HEK293 (cell line): ENCODE data around the gene ZKSCAN5.

ENCODE experiments used
- BCL11B ChIP-seq: fragments of 450-650 bp; formaldehyde crosslinking; IDR thresholded peaks from 2 replicates; pipeline ENCODE4 v1.5.1; 2016; ENCODE audit warnings: low read depth, missing biosample characterization, missing genetic modification characterization
- GFI1B ChIP-seq: fragments of 450-650 bp; formaldehyde crosslinking; IDR thresholded peaks from 2 replicates; pipeline ENCODE4 v1.5.1; 2016; ENCODE audit warnings: missing biosample characterization, missing genetic modification characterization
- GLI2 ChIP-seq: fragments of 450-650 bp; formaldehyde crosslinking; IDR thresholded peaks from 2 replicates; pipeline ENCODE4; 2017; ENCODE audit warnings: missing biosample characterization, missing genetic modification characterization, low read depth, borderline replicate concordance
- HOXD13 ChIP-seq: sonication (generic); formaldehyde crosslinking; IDR thresholded peaks from 2 replicates; pipeline ENCODE4 v1.8.0; 2022; ENCODE audit warnings: missing genetic modification reagents, borderline replicate concordance
- KLF16 ChIP-seq: fragments of 450-650 bp; formaldehyde crosslinking; IDR thresholded peaks from 2 replicates; pipeline ENCODE4 v1.5.1; 2017; ENCODE audit warnings: missing biosample characterization, missing genetic modification characterization
- KLF9 ChIP-seq: fragments of 450-650 bp; formaldehyde crosslinking; IDR thresholded peaks from 2 replicates; pipeline ENCODE4 v1.5.1; 2016; ENCODE audit warnings: missing biosample characterization, missing genetic modification characterization, low read depth
- PRDM1 ChIP-seq: fragments of 450-650 bp; formaldehyde crosslinking; IDR thresholded peaks from 2 replicates; pipeline ENCODE4; 2016; ENCODE audit warnings: missing biosample characterization, missing genetic modification characterization
- SCRT1 ChIP-seq: fragments of 450-650 bp; formaldehyde crosslinking; IDR thresholded peaks from 2 replicates; pipeline ENCODE4 v1.5.1; 2016; ENCODE audit warnings: missing biosample characterization, missing genetic modification characterization, borderline replicate concordance
- YY2 ChIP-seq: fragments of 450-650 bp; formaldehyde crosslinking; IDR thresholded peaks from 2 replicates; pipeline ENCODE4 v1.5.1; 2016; ENCODE audit warnings: missing biosample characterization, missing genetic modification characterization
- ZNF112 ChIP-seq: fragments of 450-650 bp; formaldehyde crosslinking; IDR thresholded peaks from 2 replicates; pipeline ENCODE4 v1.5.0; 2017; ENCODE audit warnings: missing biosample characterization, missing genetic modification characterization
- ZNF138 ChIP-seq: fragments of 450-650 bp; formaldehyde crosslinking; IDR thresholded peaks from 2 replicates; pipeline ENCODE4 v1.5.1; 2016; ENCODE audit warnings: missing biosample characterization, missing genetic modification characterization, borderline replicate concordance
- ZNF140 ChIP-seq: fragments of 450-650 bp; formaldehyde crosslinking; IDR thresholded peaks from 2 replicates; pipeline ENCODE4 v1.5.1; 2016; ENCODE audit warnings: missing biosample characterization, missing genetic modification characterization
- ZNF175 ChIP-seq: fragments of 450-650 bp; formaldehyde crosslinking; IDR thresholded peaks from 2 replicates; pipeline ENCODE4 v1.5.1; 2016; ENCODE audit warnings: missing biosample characterization, missing genetic modification characterization
- ZNF221 ChIP-seq: fragments of 450-650 bp; formaldehyde crosslinking; IDR thresholded peaks from 2 replicates; pipeline ENCODE4 v1.5.1; 2017; ENCODE audit warnings: missing biosample characterization, missing genetic modification characterization, borderline replicate concordance
- ZNF223 ChIP-seq: fragments of 450-650 bp; formaldehyde crosslinking; IDR thresholded peaks from 2 replicates; pipeline ENCODE4 v1.5.1; 2016; ENCODE audit warnings: missing biosample characterization, missing genetic modification characterization
- ZNF239 ChIP-seq: fragments of 450-650 bp; formaldehyde crosslinking; IDR thresholded peaks from 2 replicates; pipeline ENCODE4 v1.5.1; 2016; ENCODE audit warnings: missing biosample characterization, missing genetic modification characterization
- ZNF248 ChIP-seq: fragments of 450-650 bp; formaldehyde crosslinking; IDR thresholded peaks from 2 replicates; pipeline ENCODE4 v1.5.1; 2017; ENCODE audit warnings: missing biosample characterization, missing genetic modification characterization
- ZNF324 ChIP-seq: fragments of 450-650 bp; formaldehyde crosslinking; IDR thresholded peaks from 2 replicates; pipeline ENCODE4 v1.5.1; 2016; ENCODE audit warnings: missing biosample characterization, missing genetic modification characterization
- ZNF529 ChIP-seq: fragments of 450-650 bp; formaldehyde crosslinking; IDR thresholded peaks from 2 replicates; pipeline ENCODE4 v1.5.1; 2017; ENCODE audit warnings: missing genetic modification characterization, missing biosample characterization; ENCODE audit not compliant: insufficient replicate concordance
- ZNF544 ChIP-seq: fragments of 450-650 bp; formaldehyde crosslinking; IDR thresholded peaks from 2 replicates; pipeline ENCODE4 v1.5.0; 2017; ENCODE audit warnings: missing biosample characterization, missing genetic modification characterization
- ZNF548 ChIP-seq: fragments of 450-650 bp; formaldehyde crosslinking; IDR thresholded peaks from 2 replicates; pipeline ENCODE4 v1.5.1; 2016; ENCODE audit warnings: missing biosample characterization, missing genetic modification characterization
- ZNF558 ChIP-seq: fragments of 450-650 bp; formaldehyde crosslinking; IDR thresholded peaks from 2 replicates; pipeline ENCODE4 v1.5.1; 2016; ENCODE audit warnings: missing biosample characterization, missing genetic modification characterization
- ZNF600 ChIP-seq: fragments of 450-650 bp; formaldehyde crosslinking; IDR thresholded peaks from 2 replicates; pipeline ENCODE4 v1.5.1; 2016; ENCODE audit warnings: missing biosample characterization, missing genetic modification characterization
- ZNF639 ChIP-seq: fragments of 450-650 bp; formaldehyde crosslinking; IDR thresholded peaks from 2 replicates; pipeline ENCODE4 v1.5.1; 2016; ENCODE audit warnings: missing biosample characterization, missing genetic modification characterization
- ZNF660 ChIP-seq: fragments of 450-650 bp; IDR thresholded peaks from 2 replicates; pipeline ENCODE4 v1.5.1; 2018; ENCODE audit warnings: missing biosample characterization, mild to moderate bottlenecking, missing genetic modification characterization
- ZNF670 ChIP-seq: fragments of 450-650 bp; formaldehyde crosslinking; IDR thresholded peaks from 2 replicates; pipeline ENCODE4 v1.5.1; 2016; ENCODE audit warnings: missing biosample characterization, missing genetic modification characterization, low read depth
- ZNF701 ChIP-seq: fragments of 450-650 bp; formaldehyde crosslinking; IDR thresholded peaks from 2 replicates; pipeline ENCODE4 v1.5.1; 2016; ENCODE audit warnings: missing biosample characterization, missing genetic modification characterization
- ZNF785 ChIP-seq: fragments of 450-650 bp; formaldehyde crosslinking; IDR thresholded peaks from 2 replicates; pipeline ENCODE4 v1.5.1; 2016; ENCODE audit warnings: missing biosample characterization, missing genetic modification characterization
- ZSCAN23 ChIP-seq: fragments of 450-650 bp; formaldehyde crosslinking; IDR thresholded peaks from 2 replicates; pipeline ENCODE4 v1.5.1; 2016; ENCODE audit warnings: missing biosample characterization, missing genetic modification characterization
- ZSCAN30 ChIP-seq: fragments of 450-650 bp; IDR thresholded peaks from 2 replicates; pipeline ENCODE4 v1.5.1; 2018; ENCODE audit warnings: missing biosample characterization, mild to moderate bottlenecking, missing genetic modification characterization, moderate library complexity
- TF ChIP-seq, protein P1 (sequence below): fragments of 450-650 bp; formaldehyde crosslinking; IDR thresholded peaks from 2 replicates; pipeline ENCODE4 v1.5.1; 2017; ENCODE audit warnings: missing biosample characterization, missing genetic modification characterization
- TF ChIP-seq, protein P2 (sequence below): IDR thresholded peaks from 2 replicates; pipeline ENCODE4 v1.6.1; 2011; ENCODE audit warnings: mild to moderate bottlenecking, low read depth, low read length, borderline replicate concordance
- TF ChIP-seq, protein P3 (sequence below): fragments of 450-650 bp; formaldehyde crosslinking; IDR thresholded peaks from 2 replicates; pipeline ENCODE4 v1.5.1; 2016; ENCODE audit warnings: missing biosample characterization, missing genetic modification characterization
- TF ChIP-seq, protein P4 (sequence below): fragments of 450-650 bp; formaldehyde crosslinking; IDR thresholded peaks from 2 replicates; pipeline ENCODE4 v1.5.1; 2016; ENCODE audit warnings: missing biosample characterization, missing genetic modification characterization, low read depth

The ZKSCAN5 gene

DNA sequence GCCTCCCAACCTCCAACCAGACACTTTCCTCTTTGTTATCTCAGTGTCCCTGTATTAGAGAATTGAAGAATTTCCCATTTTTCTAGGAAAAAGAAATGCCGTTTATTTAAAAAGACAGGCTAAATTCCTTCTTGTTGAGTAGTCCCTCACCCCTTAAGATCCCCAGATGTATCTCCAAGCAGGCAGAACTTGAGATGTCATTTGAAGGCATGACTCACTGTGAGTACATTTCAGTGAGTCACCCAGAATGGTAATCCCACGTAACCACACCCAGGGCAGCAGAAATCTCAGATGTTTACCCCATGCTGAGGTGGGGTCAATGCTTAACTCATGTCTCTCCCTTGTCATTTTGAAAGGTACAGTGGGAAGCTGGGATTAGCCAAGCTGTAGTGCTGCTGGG is 58.4 kb downstream of the ZKSCAN5 start (continued):
- TF ChIP-seq BCL11B (tag by site-specific recombination) (no peak), ZNF785 (tag by site-specific recombination) (no peak), ZNF221 (tag by site-specific recombination) (no peak), ZNF548 (tag by site-specific recombination) (no peak), GLI2 (no peak), ZSCAN30 (tag by site-specific recombination) (no peak), ZNF558 (tag by site-specific recombination) (peak; percentile 81), ZNF544 (tag by site-specific recombination) (no peak), PRDM1 (tag by site-specific recombination) (0 out of 2 replicates have a peak, but pooled peaks have one; percentile 27), ZNF175 (tag by site-specific recombination) (no peak), HOXD13 (CRISPR knock-in tag) (no peak), ZNF670 (tag by site-specific recombination) (no peak), ZNF112 (tag by site-specific recombination) (no peak), ZNF529 (tag by site-specific recombination) (no peak), GFI1B (tag by site-specific recombination) (peak; percentile 89), ZNF324 (tag by site-specific recombination) (peak; percentile 77; the same call in 1 of the 2 replicates), ZNF701 (tag by site-specific recombination) (no peak), ZNF248 (tag by site-specific recombination) (no peak), KLF16 (tag by site-specific recombination) (no peak), KLF9 (tag by site-specific recombination) (peak; percentile 69; the same call in 1 of the 2 replicates), ZNF140 (tag by site-specific recombination) (no peak), ZSCAN23 (tag by site-specific recombination) (0 out of 2 replicates have a peak, but pooled peaks have one; percentile 33), SCRT1 (tag by site-specific recombination) (no peak), ZNF138 (tag by site-specific recombination) (no peak), ZNF639 (peak; percentile 73), ZNF660 (tag by site-specific recombination) (peak; percentile 98), YY2 (tag by site-specific recombination) (no peak), ZNF600 (tag by site-specific recombination) (0 out of 2 replicates have a peak, but pooled peaks have one; percentile 34), ZNF223 (tag by site-specific recombination) (no peak), ZNF239 (tag by site-specific recombination) (no peak)
- TF ChIP-seq, protein P1, sequence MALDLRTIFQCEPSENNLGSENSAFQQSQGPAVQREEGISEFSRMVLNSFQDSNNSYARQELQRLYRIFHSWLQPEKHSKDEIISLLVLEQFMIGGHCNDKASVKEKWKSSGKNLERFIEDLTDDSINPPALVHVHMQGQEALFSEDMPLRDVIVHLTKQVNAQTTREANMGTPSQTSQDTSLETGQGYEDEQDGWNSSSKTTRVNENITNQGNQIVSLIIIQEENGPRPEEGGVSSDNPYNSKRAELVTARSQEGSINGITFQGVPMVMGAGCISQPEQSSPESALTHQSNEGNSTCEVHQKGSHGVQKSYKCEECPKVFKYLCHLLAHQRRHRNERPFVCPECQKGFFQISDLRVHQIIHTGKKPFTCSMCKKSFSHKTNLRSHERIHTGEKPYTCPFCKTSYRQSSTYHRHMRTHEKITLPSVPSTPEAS (tag by site-specific recombination): no peak
- TF ChIP-seq, protein P2, sequence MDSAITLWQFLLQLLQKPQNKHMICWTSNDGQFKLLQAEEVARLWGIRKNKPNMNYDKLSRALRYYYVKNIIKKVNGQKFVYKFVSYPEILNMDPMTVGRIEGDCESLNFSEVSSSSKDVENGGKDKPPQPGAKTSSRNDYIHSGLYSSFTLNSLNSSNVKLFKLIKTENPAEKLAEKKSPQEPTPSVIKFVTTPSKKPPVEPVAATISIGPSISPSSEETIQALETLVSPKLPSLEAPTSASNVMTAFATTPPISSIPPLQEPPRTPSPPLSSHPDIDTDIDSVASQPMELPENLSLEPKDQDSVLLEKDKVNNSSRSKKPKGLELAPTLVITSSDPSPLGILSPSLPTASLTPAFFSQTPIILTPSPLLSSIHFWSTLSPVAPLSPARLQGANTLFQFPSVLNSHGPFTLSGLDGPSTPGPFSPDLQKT: no peak
- TF ChIP-seq, protein P3, sequence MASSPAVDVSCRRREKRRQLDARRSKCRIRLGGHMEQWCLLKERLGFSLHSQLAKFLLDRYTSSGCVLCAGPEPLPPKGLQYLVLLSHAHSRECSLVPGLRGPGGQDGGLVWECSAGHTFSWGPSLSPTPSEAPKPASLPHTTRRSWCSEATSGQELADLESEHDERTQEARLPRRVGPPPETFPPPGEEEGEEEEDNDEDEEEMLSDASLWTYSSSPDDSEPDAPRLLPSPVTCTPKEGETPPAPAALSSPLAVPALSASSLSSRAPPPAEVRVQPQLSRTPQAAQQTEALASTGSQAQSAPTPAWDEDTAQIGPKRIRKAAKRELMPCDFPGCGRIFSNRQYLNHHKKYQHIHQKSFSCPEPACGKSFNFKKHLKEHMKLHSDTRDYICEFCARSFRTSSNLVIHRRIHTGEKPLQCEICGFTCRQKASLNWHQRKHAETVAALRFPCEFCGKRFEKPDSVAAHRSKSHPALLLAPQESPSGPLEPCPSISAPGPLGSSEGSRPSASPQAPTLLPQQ (tag by site-specific recombination): peak; percentile 82
- TF ChIP-seq, protein P4, sequence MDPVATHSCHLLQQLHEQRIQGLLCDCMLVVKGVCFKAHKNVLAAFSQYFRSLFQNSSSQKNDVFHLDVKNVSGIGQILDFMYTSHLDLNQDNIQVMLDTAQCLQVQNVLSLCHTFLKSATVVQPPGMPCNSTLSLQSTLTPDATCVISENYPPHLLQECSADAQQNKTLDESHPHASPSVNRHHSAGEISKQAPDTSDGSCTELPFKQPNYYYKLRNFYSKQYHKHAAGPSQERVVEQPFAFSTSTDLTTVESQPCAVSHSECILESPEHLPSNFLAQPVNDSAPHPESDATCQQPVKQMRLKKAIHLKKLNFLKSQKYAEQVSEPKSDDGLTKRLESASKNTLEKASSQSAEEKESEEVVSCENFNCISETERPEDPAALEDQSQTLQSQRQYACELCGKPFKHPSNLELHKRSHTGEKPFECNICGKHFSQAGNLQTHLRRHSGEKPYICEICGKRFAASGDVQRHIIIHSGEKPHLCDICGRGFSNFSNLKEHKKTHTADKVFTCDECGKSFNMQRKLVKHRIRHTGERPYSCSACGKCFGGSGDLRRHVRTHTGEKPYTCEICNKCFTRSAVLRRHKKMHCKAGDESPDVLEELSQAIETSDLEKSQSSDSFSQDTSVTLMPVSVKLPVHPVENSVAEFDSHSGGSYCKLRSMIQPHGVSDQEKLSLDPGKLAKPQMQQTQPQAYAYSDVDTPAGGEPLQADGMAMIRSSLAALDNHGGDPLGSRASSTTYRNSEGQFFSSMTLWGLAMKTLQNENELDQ (tag by site-specific recombination): no peak
